GM12891 (cell line): ENCODE results near the gene UBR4.

ENCODE experiments used
- POLR2A ChIP-seq: IDR thresholded peaks from 2 replicates; pipeline ENCODE4 v1.6.1; 2011; ENCODE audit warnings: low read depth, low read length, control low read depth
- POLR2AphosphoS5 ChIP-seq: IDR thresholded peaks from 2 replicates; pipeline ENCODE4 v1.6.1; 2011; ENCODE audit warnings: low read depth, low read length, control low read depth
- SPI1 ChIP-seq: IDR thresholded peaks from 2 replicates; pipeline ENCODE4 v1.6.1; 2011; ENCODE audit warnings: low read depth, low read length, control low read depth
- TAF1 ChIP-seq: IDR thresholded peaks from 2 replicates; pipeline ENCODE4 v1.6.1; 2011; ENCODE audit warnings: low read depth, low read length, control low read depth

DNA sequence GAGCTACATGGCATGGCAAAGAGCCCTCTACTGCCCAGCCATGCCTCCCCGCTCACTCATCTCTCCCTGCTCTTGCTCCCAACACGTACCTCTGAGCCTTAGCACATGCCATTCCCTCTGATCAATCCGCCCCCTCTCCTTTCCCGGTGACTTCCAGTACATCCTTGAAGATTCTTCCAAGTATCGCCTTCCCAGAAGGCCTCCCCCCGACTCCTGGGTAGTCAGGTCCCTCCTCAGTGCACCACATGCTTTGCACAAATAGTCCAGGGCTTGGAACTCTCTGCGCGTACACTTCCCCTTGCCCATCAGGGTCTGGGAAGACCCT, 176.6 kb downstream of the UBR4 start:
- TF ChIP-seq POLR2AphosphoS5: no peak
- TF ChIP-seq POLR2A: no peak
- no peak for TF ChIP-seq TAF1
- no peak for TF ChIP-seq SPI1
